Measurements from ENCODE around the gene SPAG5.
"Not testable (repeated sequence)": the region's sequence is repeated elsewhere in the genome, so short reads cannot be mapped to it uniquely, and the experiment has no call there.

SPAG5 gene

DNA sequence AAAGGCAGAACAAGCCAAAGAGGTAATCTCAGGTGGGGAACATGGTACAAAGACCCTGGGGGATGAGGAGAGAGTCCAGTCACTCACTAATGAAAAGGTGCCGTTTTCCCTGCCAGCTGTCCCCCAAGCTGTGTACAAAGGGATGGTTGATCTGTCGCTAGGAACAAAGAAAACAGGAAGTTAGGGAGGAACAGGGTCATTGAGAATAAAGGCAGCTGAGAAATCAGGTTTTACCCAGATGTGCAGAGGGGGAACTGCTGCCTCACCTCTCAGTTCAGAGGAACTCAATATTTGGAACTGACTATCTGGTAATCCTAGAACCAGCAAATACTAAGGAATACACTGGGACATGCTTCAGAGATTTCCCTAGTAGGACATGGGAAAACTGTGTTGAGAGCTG is 13.7 kb upstream of the SPAG5 start:
- no peak for DNase-seq

DNA sequence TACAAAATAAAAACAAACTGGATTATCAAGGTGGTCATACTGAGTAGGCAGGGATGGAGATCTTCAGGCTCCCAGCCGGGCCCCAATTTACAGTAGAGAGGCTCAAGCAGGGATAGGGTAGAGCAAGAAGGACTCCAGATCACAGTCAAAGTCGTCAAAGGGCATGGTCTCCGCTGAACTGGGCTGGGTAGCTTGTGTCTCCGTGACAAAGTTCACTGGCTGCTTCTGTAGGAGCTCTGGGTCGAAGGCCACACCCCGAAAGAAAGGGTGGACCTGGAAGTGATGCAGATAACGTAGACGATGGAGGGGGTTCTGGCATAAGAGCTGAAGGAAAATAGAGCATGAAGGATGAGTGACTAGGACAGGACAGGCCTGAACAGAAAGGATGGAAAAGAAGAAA is 11.6 kb upstream of the SPAG5 start:
- no peak for DNase-seq

DNA sequence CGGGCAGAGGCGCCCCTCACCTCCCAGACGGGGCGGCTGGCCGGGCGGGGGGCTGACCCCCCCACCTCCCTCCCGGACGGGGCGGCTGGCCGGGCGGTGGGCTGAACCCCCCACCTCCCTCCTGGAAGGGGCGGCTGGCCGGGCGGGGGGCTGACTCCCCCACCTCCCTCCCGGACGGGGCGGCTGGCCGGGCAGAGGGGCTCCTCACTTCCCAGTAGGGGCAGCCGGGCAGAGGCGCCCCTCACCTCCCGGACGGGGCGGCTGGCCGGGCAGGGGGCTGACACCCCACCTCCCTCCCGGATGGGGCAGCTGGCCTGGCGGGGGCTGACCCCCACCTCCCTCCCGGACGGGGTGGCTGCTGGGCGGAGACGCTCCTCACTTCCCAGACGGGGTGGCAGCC is 5.2 kb upstream of the SPAG5 start:
- not testable (repeated sequence) for DNase-seq

DNA sequence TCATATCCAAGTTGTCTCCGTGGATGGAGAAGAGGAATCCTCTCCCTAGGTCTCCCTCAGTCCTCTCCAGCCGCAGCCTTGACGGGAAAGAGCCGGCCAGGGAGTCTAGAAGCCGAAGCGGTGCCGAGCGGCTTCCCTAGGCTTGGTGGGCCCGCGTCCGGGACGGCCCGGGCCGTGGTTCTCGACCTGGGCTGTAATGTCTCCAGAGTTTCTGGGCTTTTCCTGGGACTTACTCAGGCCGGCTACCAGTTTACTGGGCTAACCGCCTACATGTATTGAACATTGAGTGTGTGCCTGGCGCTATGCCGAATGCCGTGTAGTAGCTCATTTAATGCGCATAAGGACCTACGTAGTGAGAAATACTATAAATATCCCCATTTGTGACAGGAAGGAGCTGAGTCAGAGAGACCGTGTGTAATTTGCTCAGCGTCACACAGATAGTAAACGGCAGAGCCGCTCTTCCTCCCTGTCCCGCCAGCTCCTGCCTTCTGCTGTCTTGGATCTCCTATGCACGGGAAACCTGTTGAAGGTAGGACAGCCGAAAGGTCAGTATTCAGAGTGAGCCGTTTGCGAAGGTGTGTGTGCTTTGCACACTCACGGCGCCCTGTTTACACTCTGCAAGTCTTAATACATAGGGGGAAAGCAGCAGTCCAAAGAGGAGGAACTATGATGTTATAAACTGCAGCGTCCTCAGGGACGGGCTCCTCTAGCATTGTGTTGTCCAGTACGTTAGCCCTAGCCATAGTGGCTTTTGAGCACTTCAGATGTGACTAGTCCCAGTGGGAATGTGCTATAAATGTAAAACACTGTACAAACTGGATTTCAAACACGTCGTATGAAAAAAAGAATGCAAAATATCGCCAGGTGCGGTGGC is 723 bp upstream of the SPAG5 start:
- DNase-seq: peak; percentile 78 to 79

DNA sequence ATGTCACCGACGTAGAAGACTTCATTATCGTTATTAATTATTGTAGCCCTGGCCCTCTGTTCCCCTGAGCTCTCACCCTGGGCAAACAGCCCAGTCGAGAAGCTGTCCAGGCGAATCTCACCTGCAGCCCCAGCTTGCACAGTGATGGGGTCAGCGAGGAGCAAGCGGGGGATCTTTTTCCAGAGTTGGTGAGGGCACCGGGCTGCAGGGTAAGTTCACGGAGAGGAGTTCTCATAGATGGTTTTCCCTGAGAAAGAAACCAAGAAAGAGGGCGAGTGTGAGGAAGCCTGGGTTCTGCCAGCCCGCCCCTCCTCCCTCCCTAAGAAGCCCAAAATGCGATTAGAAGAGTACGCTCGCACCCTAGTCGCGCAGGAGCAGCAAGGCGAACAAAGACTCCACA is 436 bp downstream of the SPAG5 start:
- DNase-seq: no peak

DNA sequence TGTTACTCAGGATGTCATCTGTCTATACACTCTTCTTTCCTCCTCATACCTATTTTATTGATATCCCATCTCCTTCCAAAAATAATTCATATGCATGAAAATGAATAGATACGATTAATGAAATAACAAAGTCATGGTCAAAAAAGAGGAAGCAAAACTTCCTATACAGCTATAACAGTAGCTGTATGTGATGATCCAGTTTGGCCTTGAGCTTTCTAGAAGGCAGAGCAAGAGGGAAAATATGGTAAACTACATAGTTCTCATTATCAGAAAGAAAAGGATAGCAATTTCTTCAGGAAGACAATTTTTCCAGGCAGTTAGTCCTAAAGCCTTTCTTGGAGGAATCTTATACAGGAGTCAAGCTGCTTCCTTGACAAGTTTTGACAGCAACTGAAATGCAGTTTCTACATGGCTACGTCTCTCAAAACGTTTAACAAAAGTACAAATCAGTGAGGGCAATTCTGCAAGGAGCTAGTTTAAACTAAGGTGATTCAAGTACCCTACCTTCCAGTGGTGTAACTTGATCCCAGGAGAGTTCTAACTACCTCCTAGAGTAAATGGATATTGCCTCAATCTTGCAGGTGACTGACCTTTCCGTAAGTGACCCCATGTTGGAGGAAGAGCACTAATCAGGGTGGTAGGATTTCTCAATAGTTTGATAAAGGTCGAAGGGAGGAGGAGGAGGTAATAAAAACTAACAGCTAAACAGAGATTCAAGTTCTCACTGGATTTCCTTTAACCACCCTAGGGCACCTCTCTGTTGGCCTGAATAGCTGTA is 1.0 kb downstream of the SPAG5 start:
- DNase-seq: peak; percentile 38 to 55

DNA sequence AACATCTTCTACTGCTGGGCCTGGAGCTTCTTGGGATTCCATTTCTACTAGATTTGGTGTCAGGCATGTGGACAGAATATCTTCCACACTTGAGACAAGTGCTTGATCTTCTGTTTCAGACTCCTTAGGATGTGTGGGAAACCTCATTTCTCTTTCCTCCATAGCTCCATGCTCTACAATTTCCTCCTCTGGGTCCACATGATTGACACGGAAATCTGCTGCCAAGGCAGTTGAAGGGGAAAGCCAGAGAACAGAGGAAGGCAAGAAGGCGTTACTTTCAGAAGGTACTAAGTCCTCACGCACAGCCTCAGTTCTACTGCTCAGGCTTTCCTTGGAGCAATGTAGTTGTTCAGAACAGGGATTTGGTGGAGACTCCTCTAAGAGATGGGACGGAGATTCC is 6.6 kb downstream of the SPAG5 start:
- DNase-seq: no peak

DNA sequence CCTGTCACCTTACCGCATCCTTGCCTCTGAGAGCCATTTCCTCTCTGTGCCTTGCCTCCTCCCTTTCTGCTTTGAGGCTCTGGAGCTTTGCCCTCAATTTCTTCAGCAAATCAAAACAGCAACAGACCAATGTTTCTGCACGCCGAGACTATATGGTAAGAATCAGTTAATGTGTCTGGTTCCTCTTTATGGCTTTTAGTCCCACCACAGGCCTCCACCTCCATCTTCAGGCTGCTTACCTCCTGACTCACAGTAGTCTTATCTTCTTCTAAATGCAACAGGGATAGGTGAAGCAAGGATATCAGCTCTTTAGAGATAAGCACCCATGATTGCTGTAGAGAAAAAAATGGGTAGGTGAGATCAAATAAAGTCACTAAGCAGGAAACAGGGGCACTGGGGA is 13.0 kb downstream of the SPAG5 start:
- no peak for DNase-seq

DNA sequence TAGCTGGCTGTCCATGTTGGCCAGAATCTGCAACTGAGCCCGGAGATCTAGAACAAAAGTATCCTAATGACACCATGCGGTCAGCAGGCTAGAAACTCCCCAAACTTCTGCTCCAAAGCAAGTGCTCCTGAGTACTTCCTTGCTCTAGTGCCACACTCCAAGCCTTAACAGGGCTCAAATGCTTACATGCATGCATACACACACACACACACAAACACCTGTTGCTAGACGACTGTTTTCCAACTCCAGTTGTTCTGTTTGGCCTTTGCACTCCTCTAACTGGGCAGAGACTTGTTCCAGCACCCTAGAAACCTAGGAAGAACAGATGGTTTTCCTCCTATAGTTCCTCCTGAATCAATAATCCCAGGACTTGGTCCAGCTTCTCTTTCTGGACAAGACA is 14.4 kb downstream of the SPAG5 start:
- DNase-seq: no peak

DNA sequence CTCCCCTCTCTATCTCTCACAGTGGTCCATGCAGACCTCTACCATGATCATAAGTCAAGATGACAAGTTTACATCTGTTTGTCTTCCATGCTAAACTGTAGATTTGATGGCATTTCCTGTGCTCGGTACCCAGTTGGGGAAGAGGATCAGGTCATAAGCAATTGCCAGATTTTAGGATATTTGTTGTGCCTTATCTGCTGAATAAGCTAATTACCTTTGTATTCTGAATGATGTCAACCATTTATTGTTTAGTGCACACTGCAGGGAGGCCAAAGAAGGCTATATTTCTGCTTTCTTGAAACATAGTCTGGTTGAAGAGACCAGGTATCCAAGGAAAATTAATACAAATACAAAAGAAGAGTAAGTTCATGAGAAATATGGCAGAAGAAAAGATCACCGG is 16.3 kb downstream of the SPAG5 start:
- DNase-seq: no peak

DNA sequence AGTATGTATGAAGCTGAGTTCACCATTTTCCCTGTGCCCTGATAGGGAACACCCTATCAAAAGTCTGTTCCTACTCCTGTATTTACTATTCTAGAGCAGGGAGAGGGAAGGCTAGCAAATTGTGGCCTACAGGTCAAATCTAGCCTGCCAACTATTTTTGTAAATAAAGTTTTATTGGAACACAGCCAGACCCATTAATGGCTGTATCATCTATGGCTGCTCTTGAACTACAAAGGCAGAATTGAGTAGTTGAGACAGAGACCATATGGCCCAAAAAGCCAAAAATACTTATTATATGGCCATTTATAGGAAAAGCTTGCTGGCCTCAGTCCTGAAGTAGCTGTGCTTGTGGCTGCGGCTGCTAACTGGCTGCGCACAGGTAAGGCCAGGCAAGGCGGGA is 17.9 kb downstream of the SPAG5 start:
- no peak for DNase-seq

DNA sequence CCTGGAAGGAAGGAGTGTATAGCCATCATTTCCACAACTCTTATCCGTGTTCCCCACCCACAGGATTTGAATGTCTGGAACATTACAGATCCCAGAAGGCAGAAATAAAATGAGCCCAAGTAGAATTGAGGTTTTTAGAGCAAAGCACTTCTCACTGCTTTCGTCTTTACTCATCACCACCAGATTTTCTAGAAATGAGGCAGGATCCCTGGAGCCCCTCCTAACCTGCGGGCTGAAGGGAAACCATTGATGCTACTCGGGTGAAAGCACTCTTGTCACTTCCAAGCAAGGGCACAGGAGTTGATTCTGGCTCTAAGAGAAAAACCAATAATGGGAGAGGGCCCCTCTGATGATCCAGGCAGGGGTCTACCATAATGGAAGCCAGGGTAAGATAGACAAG is 19.3 kb downstream of the SPAG5 start:
- no peak for DNase-seq

DNA sequence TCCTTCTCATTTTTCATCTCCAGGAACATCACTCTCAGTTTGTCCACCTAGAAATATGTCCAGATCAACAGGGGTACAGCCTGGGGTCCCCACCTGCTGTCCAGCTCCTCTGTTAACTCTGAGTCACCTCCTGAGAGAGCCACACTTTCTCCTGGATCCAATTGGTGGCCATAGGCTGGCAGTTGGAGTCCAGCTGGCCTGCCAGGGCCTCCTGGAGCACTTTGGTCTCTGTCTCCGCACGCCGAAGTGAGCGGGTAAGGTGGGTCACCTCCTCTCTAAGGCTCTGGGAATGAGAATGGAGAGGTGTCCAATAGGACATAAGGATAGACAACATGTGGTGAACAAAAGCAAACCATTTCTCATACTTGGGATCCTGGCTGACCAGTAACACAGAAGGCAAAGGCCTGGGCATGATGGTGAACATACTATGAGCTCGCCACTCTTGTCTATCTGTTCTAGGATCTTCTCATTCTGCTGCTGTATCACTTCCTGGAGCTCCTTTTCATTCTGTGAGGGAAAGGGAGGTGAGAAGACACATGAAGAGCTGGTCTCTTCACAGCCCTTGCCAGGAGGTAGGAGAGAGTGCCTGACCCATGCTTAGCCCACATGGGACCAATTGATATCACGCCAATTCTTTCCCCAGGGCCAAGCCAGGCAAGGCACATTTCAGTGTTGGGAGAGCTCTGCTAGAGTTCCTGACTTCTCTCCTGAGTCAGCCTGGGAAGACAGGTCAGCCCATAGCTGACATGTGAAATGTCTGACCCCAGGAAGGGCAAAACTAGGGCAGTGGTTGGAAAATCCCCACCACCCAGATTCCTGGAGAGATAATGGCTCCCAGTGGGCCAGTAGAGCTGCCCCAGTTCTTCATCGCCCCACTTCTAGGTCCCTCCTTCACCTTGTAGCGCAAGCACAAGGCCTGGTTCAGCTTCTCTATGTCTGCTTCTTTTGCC is 20.3 kb downstream of the SPAG5 start:
- DNase-seq: no peak

DNA sequence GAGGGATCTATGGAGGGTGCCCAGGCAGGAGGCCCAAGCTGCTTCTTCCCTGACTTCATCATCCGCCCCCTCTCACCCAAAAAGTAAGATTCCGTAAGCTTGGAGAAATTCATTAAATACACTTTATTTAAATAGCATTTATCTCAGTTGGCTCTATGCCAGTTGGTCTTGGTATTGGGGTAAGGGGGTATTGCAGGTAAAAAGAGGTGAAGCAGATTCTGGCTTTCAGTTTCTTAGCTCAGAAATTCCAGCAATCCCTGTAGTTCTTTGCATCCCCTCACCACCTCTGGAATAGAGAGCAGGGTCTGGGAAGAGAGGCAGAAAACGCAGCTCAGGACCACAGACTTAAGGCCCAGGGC is 21.4 kb downstream of the SPAG5 start:
- no peak for DNase-seq

DNA sequence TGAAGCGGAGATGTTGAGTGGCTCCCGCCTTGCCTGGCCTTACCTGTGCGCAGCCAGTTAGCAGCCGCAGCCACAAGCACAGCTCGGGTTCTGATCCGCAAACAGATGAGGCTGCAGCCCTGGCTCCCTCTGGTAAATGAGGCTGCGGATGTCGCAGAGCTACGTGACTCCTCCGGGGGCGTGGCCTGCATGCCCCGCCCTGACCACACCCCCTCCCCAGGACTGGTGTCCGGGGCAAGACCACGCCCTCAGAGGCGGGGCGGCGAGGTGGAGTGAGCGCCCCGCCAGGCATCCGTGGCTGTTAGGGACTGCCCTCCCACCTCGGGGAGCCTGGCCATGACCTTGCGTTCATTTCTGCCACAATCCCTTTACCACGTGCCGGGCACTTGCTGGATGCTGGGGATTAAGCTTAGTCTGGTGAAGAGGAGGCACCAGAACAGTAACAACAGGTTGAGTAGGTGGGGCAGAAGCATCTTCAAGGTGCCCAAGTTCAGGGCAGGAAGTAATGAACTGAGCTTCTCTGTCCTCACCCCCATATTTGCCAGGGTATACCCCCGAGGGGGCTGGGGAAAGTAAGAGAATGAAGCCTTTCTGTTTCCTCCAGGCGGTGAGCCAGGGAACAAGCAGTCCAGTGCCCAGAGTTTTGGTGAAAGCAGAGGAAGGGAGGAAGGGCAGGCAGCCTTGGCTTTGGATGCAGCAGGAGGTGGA is 21.9 kb downstream of the SPAG5 start, which contains the start of gene ALDOC:
Gene ALDOC (minus strand): TSS at position 138 of the 708 bp plus-strand sequence. CDS start 1,363 bp downstream, outside the sequence.
- DNase-seq: no peak

DNA sequence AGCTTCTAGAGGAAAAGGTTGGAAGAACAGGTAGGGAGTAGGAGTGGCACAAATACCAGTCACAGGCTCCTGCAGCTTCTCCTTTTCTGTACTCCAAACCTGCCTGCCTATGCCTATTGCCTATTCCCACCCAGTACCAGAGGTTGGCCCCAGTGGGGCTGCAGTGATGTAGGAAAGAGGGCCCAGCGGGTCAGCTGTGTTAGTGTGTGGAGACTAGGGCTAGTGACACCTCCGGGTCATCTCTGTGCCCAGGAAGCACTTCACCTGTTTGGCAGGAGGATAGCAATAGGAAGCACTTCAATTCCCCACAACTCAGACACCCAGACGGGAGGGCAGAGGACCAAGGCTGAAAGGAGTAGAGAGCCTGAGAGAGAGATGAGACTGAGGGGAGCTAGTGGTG is 22.8 kb downstream of the SPAG5 start:
- not testable (repeated sequence) for DNase-seq

DNA sequence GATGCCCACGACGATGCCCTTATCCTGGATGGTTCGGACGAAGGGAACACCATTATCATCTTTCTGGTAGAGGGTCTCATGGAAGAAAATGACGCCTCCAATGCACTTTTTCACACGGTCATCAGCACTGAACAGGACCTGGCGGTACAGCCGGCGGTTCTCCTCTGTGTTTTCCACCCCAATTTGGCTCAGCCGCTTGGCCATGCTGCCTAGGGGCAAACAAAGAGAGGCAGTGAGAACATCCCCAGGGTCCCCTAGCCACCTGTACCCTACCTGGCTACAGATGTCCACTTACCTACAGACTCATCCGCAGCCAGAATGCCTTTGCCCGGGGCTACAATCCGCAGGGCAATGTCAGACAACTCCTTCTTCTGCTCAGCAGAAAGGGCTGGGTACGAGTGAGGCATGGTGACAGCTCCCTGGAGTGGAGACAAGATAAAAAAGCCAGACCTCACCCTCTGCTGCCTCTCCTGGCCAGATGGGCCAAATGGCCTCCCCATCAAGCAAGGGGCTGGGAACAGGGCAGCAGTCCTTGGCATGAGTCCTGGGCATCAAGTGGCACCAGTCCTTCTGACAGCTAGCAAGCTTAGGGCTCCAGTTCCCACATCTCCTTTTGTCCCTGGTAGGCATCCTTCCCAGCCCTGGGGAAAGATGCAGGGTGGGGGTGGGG is 23.6 kb downstream of the SPAG5 start:
- DNase-seq: no peak

DNA sequence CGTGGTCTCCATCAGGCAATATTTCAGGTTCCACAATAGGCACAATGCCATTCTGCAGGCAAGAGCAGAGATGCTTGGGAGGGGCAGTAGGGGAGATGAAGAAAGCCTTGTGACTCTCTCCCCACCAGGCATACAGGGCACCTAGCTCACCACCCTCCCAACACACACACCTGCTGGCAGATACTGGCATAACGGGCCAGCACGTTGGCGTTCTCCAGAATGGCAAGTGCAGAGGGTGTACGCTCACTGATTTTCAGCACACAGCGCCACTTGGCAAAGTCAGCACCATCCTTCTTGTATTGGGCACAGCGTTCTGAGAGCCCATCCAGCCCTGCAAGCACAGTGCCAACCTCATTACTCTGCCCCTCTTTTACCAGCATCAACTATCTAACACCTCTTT is 24.3 kb downstream of the SPAG5 start:
- no peak for DNase-seq

DNA sequence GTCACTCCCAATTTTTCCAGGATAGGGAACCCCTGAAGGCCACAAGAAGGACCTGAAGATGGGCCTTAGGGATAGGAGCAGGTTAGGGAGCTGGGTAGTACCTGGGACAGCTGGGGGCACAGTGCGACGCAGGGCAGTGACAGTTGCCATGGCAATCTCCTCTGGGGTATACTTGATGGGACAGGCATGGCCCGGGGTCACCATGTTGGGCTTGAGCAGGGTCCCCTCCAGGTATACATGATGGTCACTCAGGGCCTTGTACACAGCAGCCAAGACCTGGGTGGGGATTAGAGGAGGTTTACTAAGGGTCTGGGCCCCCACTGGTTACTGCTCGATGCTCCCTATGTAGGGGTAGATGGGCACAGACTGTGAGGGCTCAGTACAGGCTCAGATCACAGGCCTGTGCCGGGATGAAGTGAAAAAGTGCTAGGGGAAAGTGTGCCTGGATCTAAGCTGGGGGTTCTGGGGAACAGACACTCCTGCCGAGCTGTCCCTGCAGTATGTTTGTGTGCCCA is 24.8 kb downstream of the SPAG5 start:
- DNase-seq: no peak

DNA sequence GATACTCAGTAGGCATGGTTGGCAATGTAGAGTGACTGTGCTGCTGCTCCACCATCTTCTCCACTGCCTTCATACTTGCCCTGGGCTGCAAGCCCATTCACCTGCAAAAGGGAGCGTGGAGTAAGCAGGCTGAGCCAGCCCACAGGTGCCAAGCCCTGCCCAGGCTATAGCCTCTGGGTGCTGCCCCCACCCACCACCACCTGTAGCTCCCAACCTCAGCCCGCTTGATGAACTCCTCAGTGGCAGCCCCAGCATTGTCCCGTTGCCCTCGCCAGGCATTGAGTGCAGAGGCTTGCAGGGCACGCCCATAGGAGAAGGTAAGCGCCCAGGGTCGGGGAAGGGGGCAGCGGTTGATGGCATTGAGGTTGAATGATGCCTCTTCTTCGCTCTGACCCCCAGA is 25.3 kb downstream of the SPAG5 start:
- no peak for DNase-seq

DNA sequence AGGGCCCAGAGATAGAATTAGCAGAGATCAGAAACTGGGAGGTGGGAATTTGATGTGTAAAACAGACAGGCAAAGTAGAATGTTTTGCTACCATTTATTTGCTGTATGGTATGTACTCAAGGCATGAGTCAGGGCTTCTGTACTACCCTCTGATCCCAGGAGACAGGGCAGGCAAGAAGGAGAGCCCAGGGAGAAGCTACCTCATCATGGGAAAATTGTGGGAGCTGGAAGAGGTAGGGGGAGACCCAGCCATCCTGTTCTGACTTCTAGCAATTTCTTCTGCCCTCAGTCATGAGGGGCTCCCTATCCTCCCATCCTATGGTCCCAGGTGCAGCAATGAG is 25.8 kb downstream of the SPAG5 start:
- no peak for DNase-seq

All from AML-193 (cell line).